HG03565 (cell line): Measurements from ENCODE around the gene SYNGR4.
"Not testable (repeated sequence)": the region's sequence is repeated elsewhere in the genome, so short reads cannot be mapped to it uniquely, and the experiment has no call there.

Experiments used
- ATAC-seq: cut with Tn5 transposase; IDR thresholded peaks from one replicate; pipeline ENCODE4 v1.9.1; 2021; ENCODE audit warnings: mild to moderate bottlenecking, moderate library complexity; ENCODE audit not compliant: unreplicated experiment

Gene SYNGR4

DNA sequence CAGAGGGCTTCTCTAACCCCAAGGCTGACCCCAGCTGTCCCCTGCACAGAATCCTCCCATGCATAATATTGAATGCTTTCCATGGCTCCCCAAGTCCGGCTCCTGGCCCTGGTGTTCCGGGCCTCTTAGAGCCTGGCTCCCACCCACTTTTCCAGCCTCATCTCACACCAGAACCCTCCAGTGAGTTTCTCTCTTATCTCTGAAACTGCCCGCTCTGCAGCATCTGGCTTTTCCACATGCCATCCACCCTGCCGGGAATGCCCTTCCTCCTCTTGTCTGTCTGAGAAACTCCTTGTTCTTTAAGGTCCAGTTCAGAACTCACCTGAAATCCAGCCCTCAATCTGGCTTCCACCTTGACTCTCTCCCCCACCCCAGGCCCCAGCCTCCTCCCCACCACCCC lies 6.8 kb downstream of the SYNGR4 start:
- no peak for ATAC-seq

DNA sequence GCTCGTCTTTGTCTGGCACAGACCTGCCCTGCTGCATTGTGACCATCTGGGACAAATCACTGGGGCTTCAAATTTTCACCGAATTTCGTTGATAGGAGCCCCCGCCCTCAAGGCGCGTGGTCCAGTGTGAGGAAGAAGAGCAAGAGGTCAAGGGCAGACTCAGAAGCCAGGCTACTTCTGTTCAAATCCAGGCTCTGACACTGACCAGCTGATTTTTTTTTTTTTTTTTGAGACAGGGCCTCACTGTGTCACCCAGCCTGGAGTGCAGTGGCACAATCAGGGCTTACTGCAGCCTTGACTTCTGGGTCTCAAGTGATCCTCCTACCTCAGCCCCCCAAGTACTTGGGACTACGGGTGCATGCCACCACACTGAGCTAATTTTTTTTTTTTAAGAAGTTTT lies 7.2 kb downstream of the SYNGR4 start:
- no peak for ATAC-seq

DNA sequence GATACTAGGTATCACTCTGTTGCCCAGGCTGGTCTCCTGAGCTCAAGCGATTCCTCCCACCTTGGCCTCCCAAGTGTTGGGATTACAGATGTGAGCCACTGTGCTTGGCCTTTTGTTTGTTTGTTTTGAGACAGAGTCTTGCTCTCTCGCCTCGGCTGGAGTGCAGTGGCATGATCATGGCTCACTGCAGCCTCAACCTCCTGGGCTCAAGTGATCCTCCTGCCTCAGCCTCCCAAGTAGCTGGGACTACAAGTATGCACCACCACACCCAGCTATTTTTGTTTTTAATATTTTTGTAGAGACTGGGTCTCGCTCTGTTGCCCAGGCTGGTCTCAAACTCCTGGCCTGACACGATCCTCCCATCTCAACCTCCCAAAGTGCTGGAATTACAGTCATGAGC lies 7.6 kb downstream of the SYNGR4 start:
- not testable (repeated sequence) for ATAC-seq

DNA sequence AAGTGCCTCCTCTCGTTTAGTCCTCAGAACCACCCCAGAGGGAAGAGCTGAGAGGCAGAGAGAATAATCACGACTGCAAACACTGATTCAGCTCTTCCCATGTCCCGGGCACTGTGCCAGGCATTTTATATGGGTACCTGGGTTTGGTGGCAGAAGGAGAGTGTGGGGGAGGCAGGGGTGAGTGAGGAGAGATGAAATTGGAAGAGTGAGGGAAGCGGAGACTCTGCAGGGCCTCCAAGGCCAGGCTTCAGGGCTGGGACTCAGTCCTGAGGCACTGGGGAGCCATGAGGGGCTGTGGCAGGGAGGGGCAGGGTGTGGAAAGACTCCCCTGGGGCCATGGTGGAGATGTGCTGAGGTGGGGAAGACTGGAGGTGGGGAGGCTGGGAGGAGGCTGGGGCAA lies 8.7 kb downstream of the SYNGR4 start:
- no peak for ATAC-seq

DNA sequence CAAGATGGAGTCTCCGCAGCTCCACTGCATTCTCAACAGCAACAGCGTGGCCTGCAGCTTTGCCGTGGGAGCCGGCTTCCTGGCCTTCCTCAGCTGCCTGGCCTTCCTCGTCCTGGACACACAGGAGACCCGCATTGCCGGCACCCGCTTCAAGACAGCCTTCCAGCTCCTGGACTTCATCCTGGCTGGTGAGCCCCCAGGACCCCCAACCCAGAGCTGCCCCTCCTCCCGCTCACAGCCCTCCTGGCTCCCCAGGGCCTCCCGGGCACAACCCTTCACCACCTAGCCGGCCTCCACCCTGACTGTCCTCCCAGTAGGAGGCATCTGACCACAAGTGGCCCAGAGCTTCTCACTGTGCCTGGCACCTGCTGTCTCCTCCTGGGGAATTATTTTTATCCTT lies 9.4 kb downstream of the SYNGR4 start:
- ATAC-seq = no peak

DNA sequence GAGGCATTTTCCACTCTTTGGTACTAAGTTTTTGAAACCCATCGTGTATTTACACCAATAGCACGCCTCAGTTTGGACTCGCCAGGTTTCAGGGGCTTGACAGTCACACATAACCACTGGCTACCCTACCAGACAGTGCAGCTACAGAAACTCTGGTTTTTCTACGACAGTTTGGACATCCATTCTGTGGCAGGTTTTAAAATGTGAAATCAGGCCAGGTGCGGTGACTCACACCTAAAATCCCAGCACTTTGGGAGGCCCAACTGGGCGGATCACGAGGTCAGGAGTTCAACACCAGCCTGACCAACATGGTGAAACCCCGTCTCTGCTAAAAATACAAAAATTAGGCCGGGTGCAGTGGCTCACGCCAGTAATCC lies 14.0 kb downstream of the SYNGR4 start:
- no peak for ATAC-seq

DNA sequence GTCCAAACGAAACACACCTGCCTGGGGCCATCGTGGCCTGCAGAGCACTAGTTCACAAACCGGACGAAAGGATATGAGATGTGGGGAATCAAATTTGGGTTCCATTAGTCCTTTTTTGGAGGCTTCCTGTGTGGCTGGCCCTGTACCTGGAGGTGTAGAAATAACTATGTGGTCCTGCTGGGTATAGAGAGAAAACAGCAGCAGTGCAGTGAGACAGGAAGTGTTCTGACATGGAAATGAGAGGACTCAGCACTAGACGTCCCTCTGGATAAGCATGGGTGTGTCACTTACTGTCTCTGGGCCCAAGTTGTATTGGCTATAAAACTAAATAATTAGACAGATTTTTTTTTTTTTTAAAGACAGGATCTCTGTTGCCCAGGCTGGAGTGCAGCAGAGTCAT lies 14.9 kb downstream of the SYNGR4 start:
- no peak for ATAC-seq

DNA sequence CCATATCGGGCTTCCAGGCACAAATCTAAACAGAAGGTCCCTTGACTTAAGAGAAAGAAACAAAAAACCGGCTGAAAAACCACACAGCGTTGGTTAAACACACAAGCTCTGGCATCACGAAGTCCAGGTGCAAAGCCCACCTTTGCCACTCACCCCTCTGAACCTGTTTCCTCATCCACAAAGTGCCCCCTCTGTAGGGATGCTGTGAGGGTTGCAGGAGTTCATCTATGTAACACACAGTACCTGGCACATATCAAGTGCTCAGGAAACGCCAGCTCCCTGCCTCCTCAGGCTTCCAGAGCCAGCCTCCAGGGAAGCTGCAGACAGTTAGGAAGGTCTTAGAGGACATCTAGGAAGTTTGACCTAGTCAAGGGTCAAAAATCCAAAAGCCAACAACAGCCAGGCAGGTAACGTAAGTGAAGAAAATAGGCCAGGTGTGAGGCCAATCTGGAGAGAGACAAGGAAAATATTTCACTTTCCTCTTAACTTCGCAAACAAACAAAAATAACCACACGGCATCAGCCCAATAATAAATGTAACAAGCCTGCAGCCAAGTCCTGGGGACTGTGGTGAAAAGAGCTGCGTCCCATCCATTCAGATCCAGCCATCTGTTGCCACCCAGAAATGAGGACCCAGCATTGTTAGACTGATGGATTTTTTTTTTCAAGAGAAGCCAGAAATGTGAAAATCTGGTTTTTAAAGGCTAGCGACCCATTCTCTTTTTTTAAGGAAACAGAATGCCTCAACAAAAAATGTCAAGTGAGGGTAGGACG lies 17.2 kb downstream of the SYNGR4 start:
- ATAC-seq = no peak

DNA sequence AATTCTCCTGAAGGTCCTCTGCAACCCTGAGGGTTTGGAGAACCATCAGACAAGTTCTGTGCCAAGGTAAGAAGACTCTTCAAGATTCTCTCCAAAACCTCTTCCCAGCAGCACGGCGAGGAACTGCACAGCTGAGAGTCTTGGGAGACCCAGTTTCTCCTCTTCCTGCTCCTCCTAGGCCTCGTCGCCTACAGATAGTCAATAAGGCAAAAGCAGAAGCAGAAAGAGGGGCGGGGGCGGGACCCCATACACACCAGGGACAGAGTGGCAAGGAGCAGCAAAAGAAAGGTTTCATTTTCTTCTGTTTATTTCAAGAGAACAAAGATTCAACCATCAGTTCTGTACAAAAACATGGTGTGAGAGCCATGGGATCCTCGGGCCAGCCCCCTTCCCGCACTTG lies 18.1 kb downstream of the SYNGR4 start:
- ATAC-seq = no peak

DNA sequence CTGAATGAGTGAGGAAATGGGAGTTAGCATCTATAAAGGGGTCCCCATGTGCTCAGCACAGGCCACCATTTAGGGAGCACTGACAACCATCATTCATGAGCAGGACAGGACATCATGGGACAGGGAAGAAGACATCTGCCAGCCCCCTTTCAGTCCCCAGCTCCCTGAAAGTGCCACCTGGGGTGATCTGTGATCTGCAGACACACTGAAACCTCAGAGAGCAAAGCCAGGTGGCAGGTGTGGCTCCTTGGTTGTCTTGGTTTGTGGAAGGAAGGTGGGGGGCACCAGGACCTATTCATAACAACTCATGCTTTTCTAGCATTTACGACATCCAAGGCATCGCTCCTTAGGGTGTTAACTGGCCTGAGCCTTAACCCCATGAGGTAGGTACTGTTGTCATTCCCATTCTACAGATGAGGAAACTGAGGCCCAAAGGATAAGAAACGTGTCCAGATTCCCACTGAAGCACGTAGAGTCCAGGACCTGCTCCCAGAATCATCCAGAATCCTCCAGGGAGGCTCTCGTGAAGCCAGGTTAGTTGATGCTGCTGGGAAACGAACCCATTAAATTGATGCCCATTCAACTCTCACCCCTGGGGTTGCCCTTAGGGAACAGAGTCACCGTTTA lies 21.4 kb downstream of the SYNGR4 start:
- no peak for ATAC-seq

DNA sequence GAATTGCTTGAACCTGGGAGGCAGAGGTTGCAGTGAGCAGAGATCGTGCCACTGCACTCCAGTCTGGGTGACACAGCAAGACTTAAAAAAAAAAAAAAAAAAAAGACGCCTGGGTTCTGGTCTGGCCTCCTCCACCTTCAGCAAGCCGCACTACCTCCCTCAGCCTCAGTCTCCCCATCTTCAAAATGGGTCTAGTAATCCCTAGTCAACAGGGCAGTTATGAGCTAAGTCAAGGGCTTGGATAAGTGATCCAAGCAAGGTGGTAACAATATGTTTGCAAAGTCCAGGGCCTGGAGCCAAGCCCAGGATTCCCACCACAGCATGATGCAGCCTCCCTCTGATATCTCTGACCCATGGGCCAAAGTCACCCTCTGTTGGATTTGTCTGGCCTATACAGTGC lies 22.8 kb downstream of the SYNGR4 start:
- no peak for ATAC-seq

DNA sequence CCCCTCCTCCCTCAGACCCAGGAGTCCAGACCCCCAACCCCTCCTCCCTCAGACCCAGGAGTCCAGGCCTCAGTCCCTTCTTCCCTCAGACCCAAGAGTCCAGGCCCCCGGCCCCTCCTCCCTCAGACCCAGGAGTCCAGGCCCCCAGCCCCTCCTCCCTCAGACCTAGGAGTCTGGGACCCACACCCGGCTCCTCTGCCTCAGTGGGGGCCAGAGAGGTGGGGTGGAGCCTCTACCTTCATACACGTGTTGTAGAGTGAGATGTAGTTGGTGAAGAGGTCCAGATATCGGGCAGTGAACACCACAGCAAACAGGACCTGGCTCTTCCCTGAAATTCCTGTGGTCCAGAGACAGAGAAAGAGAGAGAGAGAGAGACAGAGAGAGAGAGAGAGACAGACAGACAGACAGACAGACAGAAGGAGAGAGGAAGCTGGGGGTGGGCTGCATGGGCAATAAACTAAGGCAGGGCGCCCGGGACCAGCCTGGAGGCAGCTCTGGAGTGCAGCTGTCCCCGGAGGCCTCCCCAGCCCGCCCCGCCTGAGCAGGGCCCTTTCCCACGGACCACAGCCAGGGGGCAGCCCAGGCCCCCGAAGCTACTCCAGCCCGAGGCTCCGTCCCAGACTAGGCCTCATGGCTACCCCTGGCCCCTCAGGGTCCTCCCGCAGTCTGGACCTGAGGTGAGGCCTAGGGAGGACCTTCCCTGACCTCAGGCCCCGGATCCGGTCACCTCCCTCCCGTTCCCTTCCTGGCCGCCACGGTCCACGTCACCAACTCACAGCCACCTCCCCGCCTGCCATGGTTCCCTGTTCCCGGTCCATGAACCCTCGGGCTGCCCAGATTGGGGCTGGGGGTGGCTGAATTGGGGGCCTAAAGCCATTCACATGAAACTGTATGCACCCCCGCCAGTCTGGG lies 26.3 kb downstream of the SYNGR4 start:
- ATAC-seq = no peak

DNA sequence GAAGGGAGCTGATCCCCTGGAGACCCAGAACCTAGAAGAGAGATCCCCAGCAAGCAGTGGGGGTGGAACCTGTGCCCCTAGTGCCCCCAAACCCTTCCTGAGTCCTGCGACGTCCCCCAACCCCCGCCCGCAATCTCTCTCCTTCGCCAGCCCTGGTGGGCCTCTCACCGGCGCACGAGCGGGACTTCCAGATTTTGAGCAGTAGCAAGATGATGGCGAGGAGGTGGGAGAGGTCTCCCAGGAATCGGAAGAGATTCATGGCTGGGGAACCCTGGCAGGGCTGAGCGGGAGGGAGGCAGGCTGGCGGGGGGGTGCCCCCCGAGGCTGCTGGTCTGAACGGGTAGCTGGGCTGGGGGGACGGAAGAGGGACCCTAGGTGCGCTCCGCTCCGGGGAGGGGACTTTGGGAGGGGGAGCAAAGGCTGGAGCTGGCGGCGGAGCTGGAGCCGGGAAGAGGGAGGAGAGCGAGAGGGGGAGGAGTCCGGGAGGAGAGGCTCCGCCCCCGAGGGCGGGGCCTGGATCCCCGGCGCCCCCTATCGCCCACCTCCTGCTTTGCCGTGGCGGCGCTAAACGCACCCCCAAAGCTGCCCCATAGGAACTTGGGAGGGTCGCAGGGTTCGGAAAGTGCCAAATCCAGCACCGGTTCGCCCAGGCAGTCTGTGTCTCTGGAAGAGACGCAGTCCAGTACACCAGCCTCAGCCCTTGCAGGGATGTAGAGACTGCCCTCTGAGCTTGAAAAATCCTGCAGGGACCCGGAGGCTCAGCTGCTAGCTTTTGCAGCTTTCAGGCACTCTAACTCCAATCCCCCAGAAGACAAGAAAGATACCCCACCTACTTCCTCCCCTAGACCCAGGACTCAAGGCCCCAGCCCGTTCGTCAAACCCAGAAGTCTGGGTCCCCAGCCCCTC lies 27.2 kb downstream of the SYNGR4 start, which contains the start of gene KDELR1:
Gene KDELR1 (minus strand): TSS at position 452 of the 906 bp plus-strand sequence. CDS start 193 bp downstream, at position 259.
- no peak for ATAC-seq

DNA sequence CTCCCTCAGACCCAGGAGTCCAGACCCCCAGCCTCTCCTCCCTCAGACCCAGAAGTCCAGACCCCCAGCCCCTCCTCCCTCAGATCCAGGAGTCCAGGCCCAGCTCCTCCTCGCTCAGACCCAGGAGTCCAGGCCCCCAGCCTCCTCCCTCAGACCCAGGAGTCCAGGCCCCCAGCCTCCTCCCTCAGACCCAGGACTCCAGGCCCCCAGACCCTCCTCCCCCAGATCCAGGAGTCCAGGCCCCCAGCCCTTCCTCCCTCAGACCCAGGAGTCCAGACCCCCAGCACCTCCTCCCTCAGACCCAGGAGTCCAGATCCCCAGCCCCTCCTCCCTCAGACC lies 27.8 kb downstream of the SYNGR4 start:
- ATAC-seq = not testable (repeated sequence)

DNA sequence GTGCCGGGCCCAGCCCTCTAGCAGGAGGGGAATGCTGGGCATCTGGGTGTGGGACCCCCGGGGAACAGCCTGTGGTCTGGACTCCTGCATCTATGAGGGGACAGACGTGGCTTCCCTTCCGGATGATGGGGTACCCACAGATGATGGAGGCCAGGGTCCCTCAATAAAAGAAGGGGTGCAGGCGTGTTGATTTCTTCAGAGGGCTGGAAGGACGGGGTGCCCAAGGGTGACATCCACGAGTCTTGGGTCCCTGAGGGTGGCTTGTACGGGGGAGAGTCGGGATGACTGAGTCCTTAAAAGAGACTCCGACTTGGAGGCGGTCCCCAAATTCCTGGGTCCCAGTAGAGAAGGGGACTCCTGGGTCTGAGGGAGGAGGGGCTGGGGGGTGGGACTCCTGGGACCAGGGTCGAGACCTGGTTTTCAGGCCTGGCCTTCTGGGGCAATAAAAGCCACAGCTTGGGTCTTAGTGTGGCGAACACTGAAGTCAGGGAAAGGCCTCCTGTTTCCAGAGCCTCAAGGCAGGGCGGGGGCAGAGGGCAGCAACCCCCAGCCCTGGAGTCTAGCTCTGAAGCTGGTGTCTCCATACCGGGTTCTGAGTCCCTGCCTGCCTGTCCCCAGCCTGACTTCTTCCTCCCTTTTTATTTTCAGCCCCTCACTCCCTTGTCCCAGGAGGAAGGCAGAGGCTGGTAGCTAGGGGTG lies 28.8 kb downstream of the SYNGR4 start:
- ATAC-seq = no peak

DNA sequence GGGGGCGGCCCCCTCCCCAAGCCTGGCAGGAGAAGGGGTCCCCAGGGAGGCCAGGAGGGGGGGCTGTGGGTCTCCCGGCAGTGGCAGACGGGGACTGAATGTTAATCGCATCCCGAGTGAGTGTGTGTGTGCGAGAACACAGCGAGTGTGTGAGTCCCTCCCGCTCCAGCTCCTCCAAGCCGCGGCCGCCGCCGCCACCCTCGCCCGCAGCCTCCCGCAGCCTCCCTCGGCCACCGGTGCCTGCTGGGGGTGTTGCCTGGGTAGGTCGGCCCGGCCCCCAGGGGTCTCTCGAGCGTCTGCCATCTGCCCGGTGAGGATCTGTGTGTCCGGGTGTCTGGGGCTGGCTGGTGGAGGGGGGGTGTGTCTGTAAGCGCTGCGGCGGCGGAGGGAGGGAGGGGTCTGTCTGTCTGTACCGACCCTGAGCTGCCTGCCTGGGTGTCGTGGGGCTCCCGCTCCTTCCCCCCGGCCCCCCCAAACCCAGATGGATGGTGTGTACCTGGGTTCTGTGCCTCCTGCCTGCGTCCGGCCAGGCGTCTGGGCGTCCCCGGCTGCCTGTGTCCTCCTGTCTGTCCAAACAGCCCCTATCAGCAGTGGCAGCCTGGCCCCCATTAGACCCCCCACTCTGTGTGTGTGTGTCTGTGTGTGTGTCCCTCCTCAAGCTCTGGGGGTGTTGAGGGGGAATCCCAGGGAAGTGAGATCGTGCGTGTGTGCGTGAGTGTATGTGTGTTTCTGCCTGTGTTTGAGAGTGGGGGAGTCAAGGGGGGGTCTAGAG lies 29.6 kb downstream of the SYNGR4 start, which contains the start of gene GRIN2D:
Gene GRIN2D (plus strand): TSS at position 110 of the 772 bp plus-strand sequence. CDS start 4,725 bp downstream, outside the sequence.
- ATAC-seq = no peak

DNA sequence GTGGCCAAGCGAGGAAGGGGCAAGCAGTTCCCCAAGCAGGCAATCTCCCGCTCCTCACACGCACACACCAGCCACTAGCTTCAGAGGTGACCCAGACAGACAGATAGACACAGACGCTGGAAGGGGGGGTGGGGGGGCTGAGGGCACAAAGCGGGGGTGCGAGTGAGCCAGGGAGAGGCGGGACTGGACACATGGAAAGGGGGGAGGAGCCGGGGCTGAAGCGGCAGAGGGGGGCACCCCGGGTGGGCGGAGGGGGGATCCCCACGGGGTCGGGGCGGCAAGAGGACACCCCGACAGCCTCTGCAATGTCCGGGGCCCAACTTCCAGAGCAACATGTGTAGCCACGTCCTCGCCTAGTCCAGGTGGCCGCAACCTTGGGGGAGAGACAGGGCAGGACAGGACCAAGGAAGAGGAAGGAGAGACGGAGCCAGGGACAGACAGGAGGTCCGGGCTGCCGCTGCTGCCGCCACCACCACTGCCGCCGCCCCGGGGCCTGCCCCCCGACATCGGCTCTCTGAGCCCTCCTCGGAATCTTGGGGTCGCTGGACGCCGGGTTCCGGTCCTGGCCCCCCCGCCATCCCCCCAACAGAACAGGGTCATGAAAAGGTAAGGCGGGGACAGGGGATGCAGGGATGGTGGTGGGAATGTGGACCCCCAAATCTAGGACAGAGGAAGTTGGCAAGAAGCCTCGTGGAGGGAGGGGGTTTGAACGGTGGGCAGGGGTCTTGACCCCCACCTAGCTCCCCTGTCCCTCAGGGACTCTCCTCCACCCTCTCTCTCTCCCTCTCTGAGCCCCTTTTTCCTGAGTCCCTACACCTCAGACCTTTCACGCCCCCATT lies 30.4 kb downstream of the SYNGR4 start:
- ATAC-seq = no peak

DNA sequence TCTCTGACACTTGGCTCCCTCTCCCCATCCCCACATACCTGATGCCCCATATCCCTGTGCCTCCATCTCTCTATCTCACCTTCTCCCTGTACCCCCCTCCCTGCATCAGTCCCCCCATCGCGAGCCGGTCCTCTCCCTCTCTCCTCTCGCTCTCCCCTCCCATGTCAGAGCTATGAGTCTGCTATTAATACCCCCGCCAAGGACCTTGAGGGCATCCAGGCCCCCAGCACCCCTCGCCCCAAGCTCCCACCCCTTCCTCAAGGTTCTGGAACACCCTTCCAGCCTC lies 30.9 kb downstream of the SYNGR4 start:
- no peak for ATAC-seq

DNA sequence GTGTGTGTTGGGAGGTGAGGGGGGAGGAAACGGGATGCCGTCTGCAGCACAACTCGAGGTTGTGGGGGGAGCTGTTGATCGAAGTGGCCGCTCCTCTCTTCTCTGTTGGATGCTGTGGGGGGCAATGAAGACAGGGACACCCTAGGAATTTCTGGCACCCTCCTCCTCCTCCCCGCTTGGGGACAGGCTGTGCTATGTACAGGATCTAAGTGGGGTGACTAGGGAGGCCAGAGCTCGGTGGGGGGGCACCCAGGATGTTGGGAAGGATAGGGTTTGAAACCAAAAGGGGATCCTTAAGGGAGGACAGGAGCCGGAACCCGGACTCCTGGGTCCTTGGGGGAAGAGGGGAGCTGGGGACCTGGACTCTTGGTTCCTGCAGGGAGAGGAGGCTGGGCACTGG lies 31.3 kb downstream of the SYNGR4 start:
- no peak for ATAC-seq
